NCI-H2227 (cell line): ENCODE results near the gene EFCAB9.
"Not testable (repeated sequence)": the region's sequence is repeated elsewhere in the genome, so short reads cannot be mapped to it uniquely, and the experiment has no call there.

ENCODE experiments used
- DNase-seq: peaks from one replicate; lab custom pipeline; 2025; ENCODE audit not compliant: unreplicated experiment; lab: John Stamatoyannopoulos, UW

The EFCAB9 gene

DNA sequence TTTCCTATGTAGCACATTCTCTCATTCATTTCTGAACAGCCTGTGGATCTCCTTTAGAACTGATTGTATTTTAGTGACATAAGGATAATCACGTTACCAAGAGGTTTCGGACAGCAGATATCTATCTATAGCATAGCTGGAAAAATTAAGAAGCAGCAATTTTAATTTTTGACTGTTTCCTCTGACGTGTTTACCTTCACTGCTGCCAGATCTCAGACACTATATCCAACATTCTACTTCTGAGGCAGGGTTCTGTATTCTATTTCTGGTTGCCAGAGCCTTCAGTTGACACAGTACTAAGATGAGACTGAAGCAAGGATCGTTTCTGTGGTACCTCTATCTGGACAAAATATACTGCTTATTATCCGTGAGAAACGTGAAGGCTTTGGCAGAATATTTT lies at the start of gene EFCAB9:
TSS of gene EFCAB9 (plus strand) at position 301 of the 400 bp plus-strand sequence. CDS start at position 302, 1 bp downstream.
- no peak for DNase-seq

DNA sequence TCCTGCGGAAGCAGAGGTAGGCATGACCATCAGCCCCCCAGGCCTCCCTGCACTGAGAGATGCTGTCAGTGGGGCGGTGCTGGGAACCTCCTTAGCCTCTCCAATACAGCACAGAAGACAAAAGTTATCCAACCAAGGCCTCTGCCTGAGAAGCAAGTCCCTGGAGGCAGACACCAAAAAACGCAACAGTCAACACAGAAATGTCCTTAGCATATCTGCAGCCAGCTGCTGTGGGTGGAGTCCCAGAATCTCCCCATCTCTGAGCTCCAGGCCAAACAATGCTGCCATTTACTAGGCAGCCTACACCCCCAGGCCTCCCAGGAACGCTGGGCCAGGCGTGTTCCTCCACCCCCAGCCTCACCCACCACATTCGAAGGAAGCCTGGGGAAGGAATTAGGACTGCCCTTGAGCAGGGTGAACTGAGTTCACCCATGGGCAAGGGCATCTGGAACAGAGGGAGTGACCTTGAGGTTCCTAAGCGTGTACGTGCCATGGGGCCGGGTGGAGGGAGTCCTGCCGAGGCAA lies 49.6 kb upstream of the EFCAB9 start:
- no peak for DNase-seq

DNA sequence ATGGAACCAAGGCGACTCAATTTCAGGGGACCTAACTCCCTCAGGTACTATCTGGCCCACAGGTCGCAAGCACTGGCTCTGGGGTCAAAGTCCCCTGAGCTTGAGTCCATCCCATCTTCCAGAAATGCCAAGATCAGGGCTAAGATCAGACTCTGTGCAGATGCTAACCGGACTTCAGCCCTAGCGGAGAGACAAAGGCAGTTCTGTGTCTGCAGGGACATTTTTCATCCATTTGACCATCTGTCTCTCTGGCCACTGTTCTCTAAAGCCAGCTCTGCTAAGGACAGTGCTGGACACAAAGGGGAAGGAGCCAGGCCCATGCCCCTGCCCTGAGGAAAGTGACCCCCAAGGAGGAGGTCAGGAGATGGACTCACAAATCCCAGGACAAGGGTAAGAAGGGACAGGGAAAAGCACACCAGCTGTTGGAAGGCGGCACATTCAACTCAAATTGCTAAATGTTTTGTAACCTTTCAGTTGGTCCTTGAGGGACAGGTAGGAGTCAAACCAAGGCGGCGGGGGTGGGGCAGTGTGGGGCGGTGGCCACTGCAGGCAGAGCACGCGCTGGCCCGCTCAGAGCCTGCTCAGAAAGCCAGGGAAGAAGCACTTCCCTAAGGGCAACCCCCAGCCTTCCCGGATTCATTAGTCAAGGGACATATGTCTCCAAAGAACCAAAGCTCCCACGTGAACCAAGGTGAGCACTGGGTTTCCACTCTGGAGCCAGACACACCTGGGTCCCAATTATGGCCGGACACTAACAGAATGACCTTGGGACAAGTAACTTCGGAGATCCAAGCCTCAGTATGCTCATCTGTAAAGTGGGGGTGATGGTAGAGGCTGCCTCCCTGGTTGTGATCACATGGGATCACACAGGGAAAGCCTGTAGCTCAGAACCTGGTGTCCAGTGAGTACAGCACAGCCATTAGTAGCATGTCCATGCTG lies 48.8 kb upstream of the EFCAB9 start:
- no peak for DNase-seq

GRCh38 chr5:172145870-172146747 lies 47.9 kb upstream of the EFCAB9 start:
- DNase-seq, result no peak

DNA sequence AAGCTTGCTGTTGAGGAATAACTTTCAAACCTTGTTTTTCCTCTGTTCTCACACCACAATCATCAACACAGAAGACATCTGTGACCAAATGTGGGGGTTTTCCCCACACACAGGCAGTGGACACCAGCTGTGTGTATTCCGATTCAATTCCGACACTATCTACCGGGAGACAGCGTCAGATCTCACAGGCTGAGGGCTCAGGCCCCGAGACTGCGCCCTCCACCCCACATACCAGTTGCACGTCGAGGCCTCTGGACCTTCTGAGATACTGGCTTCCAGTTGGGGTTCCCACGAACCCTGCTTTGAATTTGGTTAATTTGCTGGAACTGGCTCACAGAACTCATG lies 47.3 kb upstream of the EFCAB9 start:
- no peak for DNase-seq

GRCh38 chr5:172147857-172148256 lies 46.1 kb upstream of the EFCAB9 start:
- DNase-seq, result no peak

DNA sequence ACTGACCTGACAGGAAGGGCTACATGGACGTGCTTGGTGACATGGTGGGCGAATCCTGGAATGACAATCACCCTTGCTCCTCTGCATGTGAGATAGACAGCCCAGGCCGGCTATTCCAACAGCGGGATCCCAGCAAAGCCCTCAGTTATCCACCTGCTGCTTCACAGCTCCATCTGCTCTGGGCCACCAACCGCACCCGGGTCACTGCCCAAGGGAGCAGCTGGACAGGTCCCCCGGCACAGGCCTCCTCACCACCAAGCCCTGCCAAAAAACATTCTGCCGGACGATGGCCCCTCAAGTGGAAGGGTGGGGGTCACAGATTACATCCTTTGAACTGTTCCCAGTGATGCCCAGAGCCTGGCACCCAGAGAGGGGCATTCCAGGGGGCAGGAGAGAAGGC lies 45.6 kb upstream of the EFCAB9 start:
- DNase-seq, result no peak

- no peak for DNase-seq
Observed at GRCh38 chr5:172149073-172149472, 44.9 kb upstream of the EFCAB9 start.

- DNase-seq, result not testable (repeated sequence)
Observed at GRCh38 chr5:172149481-172149880, 44.5 kb upstream of the EFCAB9 start.

DNA sequence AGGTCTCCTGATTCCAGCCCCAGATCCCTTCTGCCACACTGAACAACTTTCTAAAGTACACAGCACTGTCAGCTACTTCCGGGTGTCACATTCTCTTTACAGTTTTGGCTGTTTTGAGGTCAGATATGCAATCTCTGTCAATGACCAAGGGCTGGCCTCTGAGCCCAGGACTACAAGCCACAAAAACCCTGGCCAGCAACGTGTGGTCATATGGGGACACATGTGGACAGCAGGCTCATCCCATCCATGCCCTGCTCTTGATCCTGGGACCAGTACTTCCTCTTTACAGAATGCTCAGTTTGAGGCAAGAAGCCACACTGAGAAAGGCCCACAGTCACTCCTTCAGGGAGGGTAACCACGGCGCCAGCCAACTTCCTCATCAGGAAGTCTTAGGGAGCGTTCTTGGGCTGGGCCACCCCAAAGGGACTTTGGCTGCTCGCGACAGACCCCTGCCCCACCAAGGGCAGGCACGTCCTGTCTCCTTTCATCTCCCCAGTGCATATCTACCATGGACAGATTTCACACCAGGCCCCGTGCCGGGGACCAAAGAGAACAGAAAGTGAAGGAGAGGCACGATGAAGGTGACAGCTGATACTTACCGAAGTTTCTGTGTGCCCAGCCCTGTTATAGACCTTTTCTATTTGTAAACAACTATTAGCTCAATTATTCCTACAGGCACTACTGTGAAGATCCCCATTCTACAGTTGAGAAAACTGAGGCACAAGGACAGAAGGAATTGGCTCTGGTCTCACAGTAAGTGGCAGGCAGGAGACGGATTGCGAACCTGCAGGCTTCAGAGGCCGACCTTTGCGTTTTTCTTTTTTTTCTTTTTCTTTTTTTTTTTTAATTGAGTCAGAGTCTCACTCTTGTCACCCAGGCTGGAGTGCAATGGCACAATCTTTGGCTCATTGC lies 43.2 kb upstream of the EFCAB9 start:
- DNase-seq, result no peak

GRCh38 chr5:172151661-172152210 lies 42.2 kb upstream of the EFCAB9 start:
- no peak for DNase-seq

- no peak for DNase-seq
Observed at GRCh38 chr5:172153695-172154094, 40.3 kb upstream of the EFCAB9 start.

DNA sequence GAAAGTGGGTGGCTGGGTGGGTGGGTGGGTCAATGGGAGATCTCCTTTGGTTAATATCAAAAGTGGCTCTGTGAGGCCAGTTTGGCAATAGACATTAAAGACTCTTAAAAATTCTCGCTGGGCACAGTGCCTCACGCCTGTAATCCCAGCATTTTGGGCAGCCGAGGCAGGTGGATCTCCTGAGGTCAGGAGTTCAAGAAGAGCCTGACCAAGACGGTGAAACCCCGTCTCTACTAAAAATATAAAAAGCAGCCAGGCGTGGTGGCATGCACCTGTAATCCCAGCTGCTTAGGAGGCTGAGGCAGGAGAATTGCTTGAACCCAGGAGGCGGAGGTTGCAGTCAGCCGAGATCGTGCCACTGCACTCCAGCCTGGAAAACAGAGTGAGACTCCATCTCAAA lies 38.9 kb upstream of the EFCAB9 start:
- DNase-seq, result not testable (repeated sequence)

DNA sequence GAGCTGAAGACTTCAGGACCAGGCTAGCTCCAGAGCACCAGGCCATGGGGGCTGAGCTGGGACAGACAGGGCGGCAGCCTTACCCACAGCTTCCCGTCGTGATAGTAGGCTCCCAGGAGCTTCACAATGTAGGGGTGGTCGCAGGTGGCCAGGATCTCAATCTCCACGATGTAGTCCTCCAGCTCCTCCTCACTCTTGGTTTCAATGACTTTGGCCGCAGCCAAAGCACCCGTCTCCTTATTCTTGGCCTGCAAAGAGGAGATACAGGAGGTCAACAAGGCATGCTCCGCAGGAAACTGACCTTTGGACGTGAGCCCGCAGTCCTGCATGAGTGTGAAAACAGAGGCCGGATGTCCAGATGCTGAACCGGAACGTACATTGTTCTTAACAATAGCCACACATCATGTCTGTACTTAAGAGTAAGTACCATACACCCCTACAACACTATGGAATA lies 37.4 kb upstream of the EFCAB9 start:
- DNase-seq, result no peak

DNA sequence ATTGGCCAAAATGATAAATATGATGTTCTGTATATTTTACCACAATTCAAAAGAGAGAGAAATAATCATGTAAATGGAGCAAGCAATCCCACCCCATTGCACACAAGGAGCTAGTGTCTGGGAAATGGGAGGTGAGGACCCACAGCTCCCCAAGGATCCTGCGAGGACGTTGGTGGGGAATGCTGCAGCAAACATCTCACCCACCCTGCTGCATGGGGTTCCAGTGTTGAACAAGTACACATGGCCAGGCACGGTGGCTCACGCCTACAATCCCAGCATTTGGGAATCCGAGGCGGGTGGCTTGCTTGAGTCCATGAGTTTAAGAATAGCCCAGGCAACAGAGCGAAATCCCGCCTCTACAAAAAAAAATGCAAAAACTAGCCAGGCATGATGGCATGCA lies 35.0 kb upstream of the EFCAB9 start:
- DNase-seq, result no peak

- DNase-seq, result no peak
Observed at GRCh38 chr5:172160506-172160905, 33.5 kb upstream of the EFCAB9 start.

GRCh38 chr5:172162323-172162986 lies 31.5 kb upstream of the EFCAB9 start:
- no peak for DNase-seq

GRCh38 chr5:172162987-172163343 lies 31.0 kb upstream of the EFCAB9 start:
- no peak for DNase-seq

DNA sequence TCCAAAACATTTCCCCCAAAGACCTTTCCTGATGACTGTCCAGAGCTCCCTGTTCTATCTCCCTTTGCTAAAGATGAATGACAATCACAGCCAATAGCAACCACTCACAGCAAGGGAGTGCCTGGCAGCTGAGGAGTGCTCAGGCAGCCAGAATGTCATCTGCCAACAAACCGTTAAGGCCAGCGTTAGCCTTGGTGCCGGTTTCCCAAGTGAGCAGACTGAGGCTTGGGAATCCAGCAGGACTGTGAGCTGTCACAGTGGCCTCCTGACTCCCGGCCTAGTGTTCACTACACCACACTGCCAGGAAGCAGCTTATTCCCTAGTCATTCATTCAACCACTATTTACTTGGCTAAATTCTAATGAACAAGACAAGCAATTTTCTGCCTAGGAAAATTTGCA lies 30.6 kb upstream of the EFCAB9 start:
- no peak for DNase-seq

DNA sequence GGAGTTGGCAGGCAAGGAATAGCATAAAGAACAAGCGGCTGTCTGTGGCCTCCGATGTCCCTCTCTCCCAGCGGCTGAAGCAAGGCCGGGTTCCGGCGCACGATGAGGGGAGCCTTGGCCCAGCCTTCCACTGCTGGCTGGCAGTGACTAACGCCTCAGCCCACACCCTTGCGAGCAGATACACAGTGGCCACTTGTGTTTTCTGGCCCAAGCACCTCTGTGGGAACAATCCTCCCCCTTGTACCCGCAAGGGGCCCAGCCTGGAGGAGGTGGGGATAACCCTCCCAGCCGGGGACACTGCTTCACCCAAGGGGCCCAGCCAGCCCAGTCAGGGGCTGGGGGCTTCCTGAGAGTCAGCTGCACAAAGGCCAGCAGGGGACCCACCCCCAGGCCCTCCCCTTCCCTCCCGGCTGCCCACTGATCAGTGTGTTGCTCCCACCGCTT lies 29.2 kb upstream of the EFCAB9 start:
- no peak for DNase-seq
